GM18868 (cell line): ENCODE results near the gene PROM2.

Experiments used
- ATAC-seq: cut with Tn5 transposase; IDR thresholded peaks from one replicate; pipeline ENCODE4 v1.9.1; 2021; ENCODE audit warnings: mild to moderate bottlenecking, moderate library complexity; ENCODE audit not compliant: unreplicated experiment

Gene PROM2

DNA sequence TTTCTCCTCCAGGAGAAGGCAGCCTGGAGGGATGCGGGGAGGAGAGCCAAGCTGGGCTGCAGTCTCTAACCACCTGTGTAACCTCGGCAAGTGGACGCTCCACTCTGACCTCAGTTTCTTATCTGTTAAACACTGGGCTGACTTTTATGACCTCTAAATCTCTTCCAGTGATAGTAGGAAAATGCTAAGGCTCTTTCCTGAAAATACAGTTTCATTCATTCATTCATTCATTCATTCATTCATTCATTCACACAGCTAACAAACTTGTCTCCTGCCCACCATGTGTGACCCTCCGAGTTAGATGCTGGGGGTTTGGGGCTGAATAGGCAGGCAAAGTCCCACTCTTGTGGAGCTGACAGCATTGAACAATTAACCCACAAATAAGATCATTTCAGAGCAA, 9.3 kb downstream of the PROM2 start:
- no peak for ATAC-seq

DNA sequence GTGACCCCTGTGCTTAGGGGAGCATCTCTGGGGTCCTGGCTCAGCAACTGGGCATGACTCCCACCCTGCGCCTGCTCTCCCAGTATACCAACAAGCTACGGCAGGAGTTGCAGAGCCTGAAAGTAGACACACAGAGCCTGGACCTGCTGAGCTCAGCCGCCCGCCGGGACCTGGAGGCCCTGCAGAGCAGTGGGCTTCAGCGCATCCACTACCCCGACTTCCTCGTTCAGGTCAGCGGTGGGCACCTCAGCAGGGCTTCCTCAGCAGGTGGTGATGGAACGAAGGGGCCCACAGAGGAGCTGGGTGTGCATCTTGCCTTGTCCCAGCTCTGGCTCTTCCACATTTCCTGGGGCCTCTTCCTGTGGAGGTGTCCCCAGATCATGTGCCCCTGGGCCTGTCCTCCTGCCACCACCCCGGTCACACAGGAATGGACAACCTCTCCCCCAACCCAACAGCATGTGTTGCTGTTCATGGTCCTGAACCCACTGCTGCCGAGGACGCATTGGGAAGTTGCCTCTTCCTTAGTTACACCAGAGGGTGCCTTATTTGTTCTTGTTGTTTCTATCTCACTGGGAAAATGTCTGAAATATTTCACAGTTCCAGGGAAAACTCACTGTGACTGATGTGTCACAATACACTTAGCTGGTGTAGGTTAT, 10.8 kb downstream of the PROM2 start:
- no peak for ATAC-seq

DNA sequence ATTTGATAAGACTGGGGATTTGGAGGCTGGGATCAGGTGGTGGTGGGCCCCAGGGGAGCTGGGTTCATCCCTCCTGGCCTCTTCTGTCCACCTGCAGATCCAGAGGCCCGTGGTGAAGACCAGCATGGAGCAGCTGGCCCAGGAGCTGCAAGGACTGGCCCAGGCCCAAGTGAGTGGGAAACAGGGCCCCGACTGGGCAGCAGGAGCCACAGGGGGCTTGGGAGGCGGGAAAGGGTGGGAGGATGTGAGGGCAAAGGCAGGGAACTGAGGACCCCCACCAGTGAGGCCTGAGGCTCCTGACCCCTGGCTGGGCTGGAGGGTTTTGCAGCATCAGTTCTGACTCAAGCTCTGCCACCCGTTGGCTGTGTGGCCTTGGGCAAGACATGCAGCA, 11.3 kb downstream of the PROM2 start:
- ATAC-seq = no peak

DNA sequence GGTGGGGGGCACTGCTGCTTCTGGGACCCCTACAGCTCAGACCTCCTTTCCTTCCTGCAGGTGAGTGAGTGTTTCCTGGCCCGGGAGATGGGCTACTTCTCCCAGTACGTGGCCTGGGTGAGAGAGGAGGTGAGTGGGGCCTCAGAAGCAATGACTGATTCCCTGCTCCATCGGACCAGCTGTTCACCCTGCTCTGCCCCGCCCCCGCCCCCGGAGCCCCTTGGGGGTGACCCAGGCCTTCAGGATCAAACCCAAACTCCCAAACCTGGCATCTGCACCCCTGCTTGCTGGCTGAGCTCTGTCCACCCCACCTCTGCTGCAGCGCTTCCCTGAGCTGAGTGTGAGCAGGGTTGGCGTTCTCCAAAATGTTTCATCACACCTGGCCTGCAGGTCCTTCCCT, 13.1 kb downstream of the PROM2 start:
- no peak for ATAC-seq

DNA sequence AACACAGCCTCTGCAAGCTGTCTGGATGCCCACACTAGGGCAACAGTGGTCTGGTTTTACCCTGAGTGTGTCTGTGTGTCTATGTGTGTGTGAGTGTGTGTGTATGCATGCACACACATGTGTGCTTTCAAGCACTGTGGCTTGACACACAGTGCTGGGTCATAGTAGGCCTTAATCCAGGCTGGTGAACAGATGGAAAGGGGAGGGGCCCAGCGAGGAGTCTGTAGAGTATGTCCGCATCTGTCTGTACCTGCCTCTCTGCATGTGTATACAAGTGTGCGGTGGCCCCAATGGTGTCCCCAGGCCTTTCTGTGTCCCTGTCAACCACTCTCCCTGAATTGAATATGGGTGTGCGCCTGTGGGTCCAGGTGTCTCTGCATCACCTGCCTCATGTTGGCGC, 13.6 kb downstream of the PROM2 start:
- no peak for ATAC-seq

DNA sequence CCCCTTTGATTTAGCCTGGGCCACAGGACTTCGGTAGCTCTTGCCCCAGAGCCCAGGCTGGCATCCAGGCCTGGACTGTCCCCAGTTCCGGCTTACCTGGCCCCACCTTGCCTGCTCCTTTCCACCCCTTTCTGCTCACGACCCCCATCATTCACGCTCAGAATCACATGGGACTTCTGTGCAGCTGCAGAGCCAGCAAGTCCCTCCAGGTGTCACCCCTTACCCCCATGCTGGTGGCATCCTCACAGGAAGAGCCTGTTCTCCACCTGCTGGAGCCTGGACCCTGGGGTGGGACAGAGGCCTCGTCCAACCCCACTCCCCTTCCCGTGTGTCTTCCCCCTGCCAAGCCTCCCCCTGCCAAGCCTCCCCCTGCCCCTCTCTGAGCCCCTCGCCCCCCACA, 15.0 kb downstream of the PROM2 start:
- no peak for ATAC-seq

DNA sequence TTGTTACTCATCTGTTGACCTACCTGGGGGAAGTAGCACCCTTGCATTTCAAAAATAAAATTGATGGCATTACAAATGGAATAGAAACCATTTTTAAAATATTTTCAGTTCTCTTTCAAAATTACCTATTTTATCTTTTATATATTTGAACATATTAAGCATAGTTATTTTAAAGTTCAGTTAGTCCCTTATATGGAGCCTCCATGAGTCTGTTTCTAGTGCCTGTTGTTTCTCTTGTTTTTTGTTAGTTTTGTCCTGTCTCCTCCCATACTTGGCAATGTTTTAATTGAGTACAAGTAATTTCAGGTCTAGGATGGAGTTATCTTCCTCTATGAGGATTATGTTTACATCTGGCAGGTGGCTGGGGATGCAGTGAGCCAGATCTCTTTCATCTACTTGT, 17.0 kb downstream of the PROM2 start:
- ATAC-seq = no peak

DNA sequence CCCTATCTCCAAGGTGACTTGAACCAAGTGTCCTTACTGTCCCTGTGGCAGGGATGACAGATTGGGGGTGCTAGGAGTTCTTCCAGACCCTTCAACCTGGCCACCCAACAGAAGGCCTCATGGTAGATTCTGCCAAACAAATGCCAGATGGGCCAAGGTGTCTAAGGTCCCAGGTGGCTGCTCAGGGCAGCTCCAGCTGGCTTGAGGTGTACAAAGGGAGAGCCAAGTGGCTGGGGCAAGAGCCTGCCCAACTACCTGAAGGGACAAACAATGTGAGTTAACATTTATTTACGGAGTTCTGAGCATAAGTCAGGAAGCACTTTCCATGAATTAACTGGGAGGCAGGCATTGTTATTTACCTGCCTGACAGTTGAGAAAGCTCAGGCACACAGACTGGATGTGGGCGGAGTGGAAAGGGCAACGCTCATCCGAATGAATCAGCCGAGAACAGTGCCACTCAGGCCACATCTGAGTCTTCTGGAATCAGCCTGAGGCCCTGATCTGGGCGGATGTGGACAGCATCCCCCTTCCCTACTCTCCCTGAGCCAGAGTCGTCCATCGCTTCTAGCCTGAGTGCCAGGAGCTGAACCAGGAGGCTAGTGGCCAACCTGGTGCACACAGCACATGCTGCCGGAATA, 18.5 kb downstream of the PROM2 start:
- no peak for ATAC-seq

DNA sequence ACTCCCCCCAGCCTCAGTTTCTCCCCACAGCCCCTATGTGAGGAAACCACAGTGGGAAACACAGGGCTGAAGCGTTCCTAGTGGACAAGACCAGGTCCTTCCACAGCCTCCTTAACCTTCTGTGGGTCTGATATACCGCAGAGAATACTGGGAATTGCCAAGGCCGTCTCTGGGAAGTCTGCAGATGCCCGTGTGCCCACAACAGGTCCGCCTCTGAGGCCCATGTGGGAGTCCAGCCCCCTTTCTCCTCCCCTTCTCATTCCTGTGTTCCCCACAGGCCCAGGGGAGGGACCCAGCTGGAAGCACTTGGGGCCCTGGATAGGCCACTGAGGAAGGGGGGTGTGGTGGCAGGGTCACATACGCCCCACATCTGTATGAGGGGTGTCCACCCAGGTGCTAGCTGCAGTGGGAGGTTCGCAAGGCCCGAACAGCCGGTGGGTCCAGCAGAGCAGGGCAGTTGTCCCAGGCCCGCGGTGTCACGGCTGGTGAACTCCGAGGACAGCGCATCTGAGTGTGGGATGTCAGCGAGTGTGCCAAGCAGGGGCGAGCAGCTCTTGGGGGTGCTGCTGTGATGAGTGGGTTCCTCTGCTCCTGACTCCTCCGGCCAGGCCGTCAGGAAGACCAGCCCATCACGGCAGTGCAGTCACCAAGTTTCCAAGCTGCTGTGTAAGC, 20.5 kb downstream of the PROM2 start:
- no peak for ATAC-seq

DNA sequence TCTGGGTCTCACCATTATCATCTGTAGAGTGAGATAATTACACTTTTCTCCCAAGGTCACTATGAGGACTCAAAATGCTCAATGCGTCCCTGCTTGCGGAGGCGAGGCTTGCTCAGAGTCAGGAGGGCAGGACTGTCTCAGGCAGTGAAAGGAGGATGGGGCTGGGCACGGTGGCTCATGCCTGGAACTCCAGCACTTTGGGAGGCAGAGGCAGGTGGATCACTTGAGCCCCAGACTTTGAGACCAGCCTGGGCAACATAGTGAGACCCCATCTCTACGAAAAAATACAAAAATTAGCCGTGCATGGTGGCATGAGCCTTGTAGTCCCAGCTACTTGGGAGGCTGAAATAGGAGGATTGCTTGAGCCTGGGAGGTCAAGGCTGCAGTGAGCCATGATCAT, 21.1 kb downstream of the PROM2 start:
- ATAC-seq = no peak

DNA sequence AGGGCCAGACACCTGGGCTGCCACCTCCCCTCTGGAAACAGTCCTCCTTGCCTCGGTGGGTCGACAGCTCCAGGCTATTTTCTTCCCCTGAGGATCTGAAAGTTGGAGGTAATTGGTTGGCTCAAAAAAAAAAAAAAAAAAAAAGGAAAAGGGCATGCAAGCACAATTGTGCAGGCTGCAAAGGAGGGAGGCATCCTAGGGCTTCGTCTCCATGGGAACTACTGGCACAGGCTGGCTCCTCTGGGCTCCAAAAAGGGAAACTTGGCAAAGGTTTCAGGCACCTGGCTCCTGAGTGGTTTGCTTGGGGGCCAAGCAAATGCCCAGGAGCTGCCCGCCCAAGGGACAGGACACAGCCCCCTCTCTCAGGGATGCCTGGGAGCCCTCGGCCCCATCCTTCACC, 21.8 kb downstream of the PROM2 start:
- ATAC-seq = no peak

DNA sequence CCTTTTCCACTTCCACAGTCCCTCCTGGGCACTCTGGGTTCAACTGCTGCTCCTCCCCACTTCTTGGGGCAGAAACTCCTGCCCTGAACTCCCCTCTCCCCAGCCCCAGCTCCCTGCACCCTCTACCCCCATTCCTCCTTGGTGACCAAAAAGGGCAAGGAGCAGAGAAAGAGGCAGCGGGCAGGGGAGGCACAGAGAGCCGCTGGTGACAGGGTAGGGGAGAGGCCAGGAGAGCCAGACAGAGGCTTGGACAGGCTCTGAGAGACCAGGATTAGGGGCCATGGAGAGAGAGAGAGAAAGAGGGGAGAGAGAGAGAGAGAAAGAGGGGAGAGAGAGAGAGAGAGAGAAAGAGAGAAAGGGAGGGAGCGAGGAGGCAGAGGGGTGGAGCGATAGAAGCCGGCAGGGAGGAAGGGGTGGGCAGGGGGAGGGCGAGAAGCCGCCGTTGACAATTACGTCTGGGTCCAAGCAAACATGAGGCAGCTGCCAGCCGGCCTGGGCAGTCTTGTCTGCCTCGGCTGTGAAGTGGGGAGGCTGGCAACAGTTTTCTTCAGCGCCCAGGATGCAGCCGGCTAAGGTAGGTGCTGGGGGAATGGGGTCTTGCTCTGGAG, 22.7 kb downstream of the PROM2 start, which contains the start of gene KCNIP3:
Gene KCNIP3 (plus strand): TSS at position 468 of the 608 bp plus-strand sequence. CDS start 92 bp downstream, at position 560.
- ATAC-seq = no peak

DNA sequence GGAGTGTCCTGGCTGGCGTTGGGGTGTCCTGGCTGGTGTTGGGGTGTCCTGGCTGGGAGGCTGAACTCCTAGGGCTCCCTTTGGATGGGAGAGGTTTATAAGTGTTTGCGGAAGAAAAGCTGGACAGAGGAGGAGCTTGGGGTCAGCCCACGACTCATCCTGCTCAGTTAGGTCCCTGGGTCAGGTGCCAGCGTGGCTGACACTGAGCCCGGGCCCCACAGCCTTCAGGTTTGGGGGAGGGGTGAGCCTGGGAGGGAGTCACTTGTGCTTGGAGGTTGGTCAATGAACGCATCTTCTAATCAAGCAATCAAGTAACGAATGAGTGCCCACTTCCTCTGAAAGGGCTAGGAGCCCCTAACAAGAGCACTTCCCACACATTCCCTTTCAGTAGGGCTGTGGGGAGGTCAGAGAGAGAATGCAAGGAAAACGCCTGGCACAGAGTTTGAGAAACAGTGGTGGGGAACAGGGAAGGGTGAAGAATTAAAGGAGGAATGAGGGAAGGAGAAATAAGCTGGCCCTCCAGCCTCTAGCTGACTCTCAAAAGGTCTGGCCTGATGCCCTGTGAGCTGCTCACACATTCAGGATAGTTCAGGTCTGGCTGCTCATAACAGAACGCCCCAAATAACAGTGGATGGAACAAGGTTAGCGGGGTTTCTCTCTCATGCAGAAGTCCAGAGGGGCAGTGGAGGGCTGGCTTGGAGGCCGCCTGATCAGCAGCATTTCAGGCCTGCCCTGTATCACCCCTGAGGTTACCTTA, 23.6 kb downstream of the PROM2 start:
- ATAC-seq = no peak

DNA sequence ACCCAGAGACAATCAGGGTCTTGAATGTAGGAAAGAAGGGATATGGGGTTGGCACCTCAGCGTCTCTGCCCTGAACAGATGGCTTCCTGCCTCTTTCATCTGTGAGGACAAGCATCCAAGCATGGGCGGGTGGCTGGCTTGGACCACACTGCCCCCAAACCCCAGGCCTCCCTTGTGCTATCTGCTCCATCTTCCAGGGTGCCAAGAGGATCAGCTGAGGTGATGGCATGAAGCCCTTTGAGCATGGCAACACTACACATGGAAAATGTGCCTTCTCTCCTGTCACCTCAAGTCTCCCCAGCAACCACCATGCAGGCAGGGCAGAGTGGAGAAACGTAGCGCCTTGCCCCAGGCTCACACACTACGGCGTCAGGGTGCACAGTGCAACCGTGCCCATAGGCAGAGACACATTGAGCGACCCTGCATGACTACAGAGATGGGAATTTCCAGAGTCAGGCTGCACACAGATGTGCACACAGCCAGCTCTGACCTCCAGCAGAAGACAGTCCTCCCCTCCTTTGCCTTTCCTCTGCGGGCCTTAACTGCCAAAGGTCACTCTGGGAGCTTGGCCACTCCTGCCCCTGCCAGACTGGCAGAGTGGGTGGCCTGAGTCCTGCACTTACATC, 24.4 kb downstream of the PROM2 start:
- ATAC-seq = no peak

DNA sequence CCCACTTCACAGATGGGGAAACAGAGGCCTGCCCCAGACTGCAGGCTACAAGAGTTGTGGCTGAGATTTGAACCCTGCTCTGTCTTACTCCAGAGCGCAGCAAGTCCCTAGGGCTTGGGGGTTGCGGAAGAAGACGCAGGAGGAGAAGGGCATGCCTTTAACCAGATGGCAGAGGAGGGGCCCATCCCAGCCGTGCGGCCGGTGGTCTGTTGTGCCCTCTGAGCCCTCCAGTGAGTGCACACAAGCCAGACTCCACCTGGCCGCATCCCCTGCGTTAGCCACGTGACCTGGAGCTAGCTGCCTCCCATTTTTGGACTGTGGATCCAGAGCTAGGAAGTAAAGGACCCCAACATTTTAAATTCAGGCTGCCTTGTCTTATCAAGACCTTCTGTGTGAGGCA, 25.7 kb downstream of the PROM2 start:
- no peak for ATAC-seq

DNA sequence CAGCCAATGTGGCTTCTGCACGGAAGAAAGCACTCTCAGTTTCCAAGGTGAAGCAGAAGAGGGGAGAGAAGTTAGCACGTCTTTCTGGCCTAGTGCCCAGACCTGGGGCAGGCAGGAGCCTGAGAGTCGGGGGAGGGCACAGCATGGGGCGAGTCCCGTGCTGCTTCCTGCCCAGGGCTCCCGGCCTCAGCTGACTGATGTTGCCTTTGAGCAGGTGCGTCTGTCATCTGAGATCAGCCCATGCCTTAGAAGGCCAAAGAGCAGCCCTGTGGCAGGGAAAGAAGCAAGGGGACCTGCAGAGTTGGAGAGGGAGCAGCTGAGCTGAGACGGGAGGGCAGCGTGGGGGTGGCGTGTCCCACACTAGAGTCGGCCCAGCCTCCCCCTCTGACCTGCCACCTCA, 26.2 kb downstream of the PROM2 start:
- ATAC-seq = no peak

DNA sequence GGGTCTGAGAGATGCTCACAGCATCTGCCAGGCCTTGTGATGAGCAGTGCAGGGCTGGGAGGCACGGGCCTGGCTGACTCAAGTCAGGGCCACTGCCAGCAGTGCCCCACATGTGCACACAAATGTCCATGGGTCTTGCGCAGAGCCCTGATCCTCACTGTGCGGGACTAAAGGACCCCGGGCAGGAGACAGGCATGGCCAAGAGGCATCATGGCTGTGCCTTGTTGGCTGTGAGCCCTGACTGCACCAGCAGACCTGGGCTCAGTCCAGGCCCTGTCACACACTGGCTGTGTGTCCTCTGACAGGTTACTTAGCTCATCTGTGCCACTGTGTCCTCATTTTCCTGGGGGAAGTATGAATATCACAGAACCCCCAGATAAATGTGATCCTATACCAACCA, 26.9 kb downstream of the PROM2 start:
- no peak for ATAC-seq

DNA sequence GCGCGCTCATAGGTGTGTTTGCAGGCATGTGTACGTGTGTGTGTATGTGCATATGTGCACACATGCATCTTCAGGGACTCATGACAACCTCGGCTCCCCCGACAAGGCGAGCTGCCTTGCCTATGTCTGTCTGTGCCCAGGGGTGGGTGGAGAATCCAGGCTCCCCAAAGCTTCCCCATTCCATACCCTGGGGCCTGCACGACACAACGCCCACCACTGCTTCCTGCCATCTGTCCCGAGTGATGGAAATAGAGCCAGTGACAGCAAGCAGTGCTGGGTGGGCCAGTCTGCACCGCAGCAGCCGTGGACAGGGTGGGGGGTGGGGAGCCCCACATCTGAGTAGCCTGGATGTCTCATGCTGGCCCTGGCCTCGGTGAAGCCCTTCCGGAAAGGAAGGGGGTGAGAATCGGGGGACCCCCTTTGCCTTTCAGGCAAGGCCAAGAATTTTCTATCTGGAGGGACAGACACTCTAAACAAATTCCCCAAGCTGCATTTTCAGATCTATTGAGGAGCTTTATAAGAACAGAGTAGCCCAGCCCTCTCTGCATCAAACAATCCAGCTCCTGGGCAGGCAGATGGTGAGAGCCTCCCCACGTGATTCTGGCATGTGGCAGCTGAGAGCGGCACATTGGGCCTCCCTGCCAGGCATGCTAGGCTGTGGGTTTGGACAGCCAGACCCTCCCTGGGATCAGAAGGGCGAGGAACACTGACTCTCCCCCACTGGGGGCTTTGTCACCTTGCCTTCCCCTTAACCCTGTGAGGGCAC, 27.8 kb downstream of the PROM2 start:
- no peak for ATAC-seq

DNA sequence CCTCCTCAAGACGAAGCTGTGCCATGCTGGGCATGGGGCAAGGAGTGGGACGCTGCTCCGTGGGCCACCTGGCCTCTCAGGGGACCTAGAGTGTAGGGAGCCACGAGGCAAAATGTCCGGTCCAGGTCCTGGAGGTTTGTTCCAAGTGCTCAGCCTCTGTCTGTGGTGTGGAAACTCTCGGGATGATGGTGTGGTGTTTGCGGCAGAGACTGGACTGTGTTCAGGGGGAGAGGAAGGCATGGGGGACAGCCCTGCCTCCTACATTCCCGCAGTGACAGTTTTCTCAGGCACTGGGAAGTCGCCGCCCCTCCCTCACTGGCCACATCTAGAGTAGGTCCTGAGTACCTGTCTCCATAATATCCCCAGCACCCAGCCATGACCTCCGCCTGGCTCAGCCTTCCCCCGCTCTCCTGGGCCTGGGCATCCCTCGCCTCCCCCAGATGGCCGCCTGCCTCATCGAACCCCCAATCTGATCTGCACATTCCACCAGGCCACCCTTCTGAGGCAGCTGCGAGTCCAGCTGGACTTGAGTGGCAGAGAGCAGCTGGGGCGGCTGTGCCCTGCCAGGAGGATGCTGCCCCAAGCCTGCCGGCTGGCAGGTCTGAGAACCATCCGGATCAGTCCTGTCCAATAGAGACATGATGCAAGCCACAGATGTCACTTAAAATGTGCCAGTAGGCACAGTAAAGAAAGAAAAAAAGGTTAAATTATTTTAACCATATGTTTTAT, 29.1 kb downstream of the PROM2 start:
- no peak for ATAC-seq
